ENCODE results near the gene NOS1AP. TPM values are rescaled to one million over a fixed set of nuclear protein-coding genes. Genes with fewer than 3 reads are reported as not detected.

Gene NOS1AP
- total RNA-seq, 4 donors from 2014 or later = 0.99 to 9.0 (median 4.0) TPM

DNA sequence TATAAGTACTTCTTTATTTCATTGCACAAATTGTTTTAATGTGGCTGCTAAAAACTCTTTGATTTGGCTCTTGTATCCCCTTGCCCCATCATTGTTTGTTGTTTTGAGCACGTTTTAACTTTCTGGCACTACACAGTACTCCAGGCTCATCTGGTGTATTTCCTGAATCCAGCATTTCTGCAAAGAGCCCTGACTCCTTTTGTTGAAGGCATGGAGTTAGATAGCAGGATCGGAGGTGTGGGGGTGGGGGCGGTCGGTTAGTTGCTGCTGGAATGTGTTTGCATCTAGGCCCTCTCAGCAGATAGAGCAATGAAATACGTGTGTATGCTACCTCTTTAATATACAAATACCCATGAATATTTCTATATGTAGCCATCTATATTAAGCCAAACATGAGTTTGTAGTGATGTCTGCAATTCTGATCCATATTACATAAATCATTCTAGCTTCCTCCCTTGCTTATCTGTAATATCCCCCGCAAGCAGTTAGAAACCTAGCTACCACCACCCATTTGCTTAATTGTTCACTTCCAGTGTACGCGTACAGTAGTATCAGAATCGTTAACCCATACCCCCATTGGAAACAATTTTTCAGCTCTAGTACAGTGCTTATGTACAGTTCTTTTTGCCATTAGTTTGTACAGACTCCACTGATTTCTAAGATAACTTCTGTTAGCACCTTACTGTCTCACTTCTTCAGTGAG, 106.0 kb downstream of the NOS1AP start:
- TF ChIP-seq POLR2A (IDR thresholded peaks at IDR 0.05; ENCODE audit: low read depth) (no peak), POLR2AphosphoS5 (IDR thresholded peaks at IDR 0.05) (no peak), EP300 (IDR thresholded peaks at IDR 0.05) (no peak), CTCF (IDR thresholded peaks at IDR 0.05) (no peak)
- intact Hi-C loops (cut with DNase I) = no loop called here
- no peak overlapping the region for H3K27ac ChIP-seq (replicated peaks in 1 of 4)

DNA sequence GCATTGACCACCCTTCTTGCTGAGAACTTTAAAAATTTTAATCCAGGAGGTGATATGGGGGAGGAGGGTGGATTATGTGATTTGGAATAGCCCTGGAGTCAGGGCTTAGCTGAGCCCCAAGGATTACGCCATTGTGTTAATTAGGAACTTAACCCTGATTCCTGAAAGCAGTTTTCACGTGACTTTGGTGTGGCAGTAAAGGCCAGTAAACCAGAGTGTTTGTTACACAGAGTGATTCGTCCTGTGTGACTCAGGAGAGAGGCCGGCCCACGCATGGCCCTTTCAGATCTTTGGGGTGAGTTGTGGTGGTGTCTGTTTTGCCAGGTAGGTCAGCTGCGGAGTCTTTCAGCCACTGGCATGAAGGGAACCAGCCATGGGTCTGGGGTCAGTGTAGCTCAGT, 107.6 kb downstream of the NOS1AP start:
- TF ChIP-seq POLR2AphosphoS5 (IDR thresholded peaks at IDR 0.05) (no peak), POLR2A (IDR thresholded peaks at IDR 0.05; ENCODE audit: low read depth) (no peak), EP300 (IDR thresholded peaks at IDR 0.05) (no peak), CTCF (IDR thresholded peaks at IDR 0.05) (no peak)
- WGBS = 80% methylated on average over 5 of the region's 6 CpGs
- Histone ChIP-seq H3K27me3 (no peaks in the 10 kb centered on the region), H3K4me1 (peaks cover 0 to 10% (median 0%) of the 10 kb centered on the region in 4 donors), H3K9me3 (no peaks in the 10 kb centered on the region), H3K27ac (replicated peaks in 1 of 4) (no peak overlapping the region), H3K36me3 (no peaks in the 10 kb centered on the region), H3K4me3 (no peak overlapping the region)
- DNase-seq (ENCODE audit: extremely low spot score) = no peak
- intact Hi-C loops (cut with DNase I) = no loop called here

More for the DNA sequence above, 106.0 kb downstream of the NOS1AP start:
- no peak overlapping the region for H3K4me3 ChIP-seq
- H3K4me1 ChIP-seq = peaks cover 0 to 10% (median 0%) of the 10 kb centered on the region in 4 donors
- H3K9me3 ChIP-seq = no peaks in the 10 kb centered on the region
- 73% methylated on average over 9 of the region's 9 CpGs for WGBS
- H3K27me3 ChIP-seq = no peaks in the 10 kb centered on the region
- DNase-seq (ENCODE audit: extremely low spot score) = no peak
- H3K36me3 ChIP-seq = no peaks in the 10 kb centered on the region

DNA sequence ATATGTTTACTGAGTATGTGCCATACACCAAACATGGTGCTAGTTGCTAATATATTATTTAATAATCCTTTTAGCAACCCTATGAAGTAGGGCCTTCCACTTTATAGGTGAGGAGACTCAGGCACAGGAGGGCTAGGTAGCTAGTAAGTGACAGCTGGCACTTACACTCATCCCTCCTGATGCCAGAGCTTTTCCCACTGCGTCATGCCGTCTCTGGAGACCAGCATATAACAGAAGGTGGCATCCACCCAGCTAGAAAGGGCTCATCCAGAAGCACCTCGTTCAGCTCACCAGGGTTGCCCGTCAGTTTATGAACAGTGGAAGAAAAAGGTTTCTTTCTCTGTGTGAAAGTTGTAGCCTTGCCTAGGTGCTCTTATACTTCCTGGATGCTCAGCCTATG, 108.9 kb downstream of the NOS1AP start:
- Histone ChIP-seq H3K4me1 (peaks cover 0 to 10% (median 0%) of the 10 kb centered on the region in 4 donors), H3K27ac (replicated peaks in 1 of 4) (no peak overlapping the region), H3K4me3 (no peak overlapping the region), H3K27me3 (no peaks in the 10 kb centered on the region), H3K36me3 (no peaks in the 10 kb centered on the region), H3K9me3 (no peaks in the 10 kb centered on the region)
- 86% methylated on average over 4 of the region's 4 CpGs for WGBS
- no peak for DNase-seq (ENCODE audit: extremely low spot score)
- TF ChIP-seq POLR2A (IDR thresholded peaks at IDR 0.05; ENCODE audit: low read depth) (no peak), EP300 (IDR thresholded peaks at IDR 0.05) (no peak), CTCF (IDR thresholded peaks at IDR 0.05) (no peak), POLR2AphosphoS5 (IDR thresholded peaks at IDR 0.05) (no peak)
- intact Hi-C loops (cut with DNase I) = no loop called here

GRCh38 chr1:162179121-162179520, 109.6 kb downstream of the NOS1AP start:
- DNase-seq (ENCODE audit: extremely low spot score) = no peak
- intact Hi-C loops (cut with DNase I) = no loop called here
- no peaks in the 10 kb centered on the region for H3K36me3 ChIP-seq
- no peak overlapping the region for H3K27ac ChIP-seq (replicated peaks in 1 of 4)
- TF ChIP-seq CTCF (IDR thresholded peaks at IDR 0.05) (no peak), EP300 (IDR thresholded peaks at IDR 0.05) (no peak), POLR2AphosphoS5 (IDR thresholded peaks at IDR 0.05) (no peak), POLR2A (IDR thresholded peaks at IDR 0.05; ENCODE audit: low read depth) (no peak)
- 84% methylated on average over 4 of the region's 4 CpGs for WGBS
- H3K9me3 ChIP-seq = no peaks in the 10 kb centered on the region
- H3K4me1 ChIP-seq = peaks cover 0 to 10% (median 0%) of the 10 kb centered on the region in 4 donors
- H3K27me3 ChIP-seq = no peaks in the 10 kb centered on the region
- H3K4me3 ChIP-seq = no peak overlapping the region

GRCh38 chr1:162180813-162181212, 111.3 kb downstream of the NOS1AP start:
- H3K9me3 ChIP-seq = no peaks in the 10 kb centered on the region
- H3K27me3 ChIP-seq = no peaks in the 10 kb centered on the region
- intact Hi-C loops (cut with DNase I) = no loop called here
- H3K4me3 ChIP-seq = no peak overlapping the region
- no peak for TF ChIP-seq POLR2AphosphoS5 (IDR thresholded peaks at IDR 0.05)
- no peak for TF ChIP-seq CTCF (IDR thresholded peaks at IDR 0.05)
- TF ChIP-seq POLR2A (IDR thresholded peaks at IDR 0.05; ENCODE audit: low read depth) = no peak
- TF ChIP-seq EP300 (IDR thresholded peaks at IDR 0.05) = no peak
- H3K4me1 ChIP-seq = peaks cover 0 to 10% (median 0%) of the 10 kb centered on the region in 4 donors
- H3K27ac ChIP-seq (replicated peaks in 1 of 4) = no peak overlapping the region
- no peak for DNase-seq (ENCODE audit: extremely low spot score)
- H3K36me3 ChIP-seq = no peaks in the 10 kb centered on the region

Data from esophagus muscularis mucosa (tissue), 4 donors.